ENCODE results near the gene SMARCA2. TPM values are rescaled to one million over a fixed set of nuclear protein-coding genes. Genes with fewer than 3 reads are reported as not detected.

SMARCA2 gene
- total and polyA plus RNA-seq, 9 of the 15 experiments (the other 6 are each of a cell fraction or from before 2014, with no cell fraction given), result 8.0 to 34.8 (median 25.5) TPM

GRCh38 chr9:2041736-2042135, 26.6 kb downstream of the SMARCA2 start:
- Histone ChIP-seq H3K4me3 (no peak overlapping the region), H3K4me2 (ENCODE audit: insufficient read depth, low read length) (no peak overlapping the region), H2AFZ (ENCODE audit: low read depth, low read length) (no peak overlapping the region), H3K4me1 (replicated peaks in 1 of 2; ENCODE audit: control insufficient read depth in 2 of 2, insufficient read depth in 2 of 2, low read length in 2 of 2) (no peaks in the 10 kb centered on the region), H3K27me3 (ENCODE audit: control insufficient read depth in 2 of 2, insufficient read depth in 2 of 2, low read length in 2 of 2) (no peaks in the 10 kb centered on the region), H3K79me2 (ENCODE audit: control insufficient read depth, insufficient read depth, low read length) (no peaks in the 10 kb centered on the region; the same call in 2 of the 3 replicates), H3K27ac (ENCODE audit: extremely low read depth, low read depth, low read length) (no peak overlapping the region), H3K36me3 (ENCODE audit: control insufficient read depth, insufficient read depth, low read length) (peaks cover 58% of the 10 kb centered on the region; the same call in 2 of the 3 replicates), H4K20me1 (replicated peaks; ENCODE audit: control insufficient read depth, insufficient read depth, low read length) (no peaks in the 10 kb centered on the region), H3K9me3 (replicated peaks; ENCODE audit: control insufficient read depth, insufficient read depth, low read depth, low read length) (no peaks in the 10 kb centered on the region), H3K9me1 (ENCODE audit: control insufficient read depth, insufficient read depth, low read length) (no peaks in the 10 kb centered on the region), H3K9ac (ENCODE audit: insufficient read depth in 1 of 2, low read depth in 2 of 2, low read length in 2 of 2) (no peak overlapping the region)
- DNase-seq (ENCODE audit: extremely low read depth in 1 of 4, low spot score in 3 of 4) (no peak), FAIRE-seq (no peak), ATAC-seq (no peak)
- TSS peak; percentile 2 for BruUV-seq (replicated peaks)
- ChIA-PET POLR2A (interaction anchor here (0.7 to 1.7 kb wide), 4 partner anchors 10 to 74 kb away, joined by 3 to 7 read pairs (median 3); no protein-coding TSS in a partner anchor), CTCF (ENCODE audit: low intra/inter-chr PET ratio) (no interaction called here)
- intact Hi-C loops (cut with micrococcal nuclease) (no loop called here), in situ Hi-C loops (cut with MboI) (no loop called here)
- no peak for TF ChIP-seq ZNF511 (CRISPR knock-in tag; IDR thresholded peaks at IDR 0.05)
- TF ChIP-seq, protein P1, sequence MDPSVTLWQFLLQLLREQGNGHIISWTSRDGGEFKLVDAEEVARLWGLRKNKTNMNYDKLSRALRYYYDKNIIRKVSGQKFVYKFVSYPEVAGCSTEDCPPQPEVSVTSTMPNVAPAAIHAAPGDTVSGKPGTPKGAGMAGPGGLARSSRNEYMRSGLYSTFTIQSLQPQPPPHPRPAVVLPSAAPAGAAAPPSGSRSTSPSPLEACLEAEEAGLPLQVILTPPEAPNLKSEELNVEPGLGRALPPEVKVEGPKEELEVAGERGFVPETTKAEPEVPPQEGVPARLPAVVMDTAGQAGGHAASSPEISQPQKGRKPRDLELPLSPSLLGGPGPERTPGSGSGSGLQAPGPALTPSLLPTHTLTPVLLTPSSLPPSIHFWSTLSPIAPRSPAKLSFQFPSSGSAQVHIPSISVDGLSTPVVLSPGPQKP (CRISPR knock-in tag; IDR thresholded peaks at IDR 0.05), result no peak
- TF ChIP-seq E2F1 (CRISPR knock-in tag; IDR thresholded peaks at IDR 0.05), result no peak
- TF ChIP-seq HDAC8 (tag; IDR thresholded peaks at IDR 0.05), result no peak
- TF ChIP-seq, protein P2, sequence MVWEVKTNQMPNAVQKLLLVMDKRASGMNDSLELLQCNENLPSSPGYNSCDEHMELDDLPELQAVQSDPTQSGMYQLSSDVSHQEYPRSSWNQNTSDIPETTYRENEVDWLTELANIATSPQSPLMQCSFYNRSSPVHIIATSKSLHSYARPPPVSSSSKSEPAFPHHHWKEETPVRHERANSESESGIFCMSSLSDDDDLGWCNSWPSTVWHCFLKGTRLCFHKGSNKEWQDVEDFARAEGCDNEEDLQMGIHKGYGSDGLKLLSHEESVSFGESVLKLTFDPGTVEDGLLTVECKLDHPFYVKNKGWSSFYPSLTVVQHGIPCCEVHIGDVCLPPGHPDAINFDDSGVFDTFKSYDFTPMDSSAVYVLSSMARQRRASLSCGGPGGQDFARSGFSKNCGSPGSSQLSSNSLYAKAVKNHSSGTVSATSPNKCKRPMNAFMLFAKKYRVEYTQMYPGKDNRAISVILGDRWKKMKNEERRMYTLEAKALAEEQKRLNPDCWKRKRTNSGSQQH (CRISPR knock-in tag; IDR thresholded peaks at IDR 0.05), result no peak
- no peak for TF ChIP-seq ZNF644 (tag; IDR thresholded peaks at IDR 0.05; ENCODE audit: low read depth)
- TF ChIP-seq ZNF589 (CRISPR knock-in tag; IDR thresholded peaks at IDR 0.05; ENCODE audit: low read depth), result no peak
- TF ChIP-seq WHSC1 (IDR thresholded peaks at IDR 0.05; ENCODE audit: low read length), result no peak
- no peak for TF ChIP-seq BRD9 (IDR thresholded peaks at IDR 0.05; ENCODE audit: low read depth, partially characterized antibody)
- WGBS (ENCODE audit: insufficient coverage, low coverage, missing lambda C conversion rate), result 94% methylated on average over 2 of the region's 2 CpGs

Data from K562 (cell line).